Retina (tissue), 1 donor: ENCODE data around the gene HSD17B11.
"Not testable (repeated sequence)": the region's sequence is repeated elsewhere in the genome, so short reads cannot be mapped to it uniquely, and the experiment has no call there.

Experiments
- DNase-seq: peaks from one replicate; pipeline ENCODE4 v3.0.0-alpha.2; 2016

Gene HSD17B11

GRCh38 chr4:87299898-87300297 lies 91.1 kb downstream of the HSD17B11 start:
- DNase-seq, result no peak

DNA sequence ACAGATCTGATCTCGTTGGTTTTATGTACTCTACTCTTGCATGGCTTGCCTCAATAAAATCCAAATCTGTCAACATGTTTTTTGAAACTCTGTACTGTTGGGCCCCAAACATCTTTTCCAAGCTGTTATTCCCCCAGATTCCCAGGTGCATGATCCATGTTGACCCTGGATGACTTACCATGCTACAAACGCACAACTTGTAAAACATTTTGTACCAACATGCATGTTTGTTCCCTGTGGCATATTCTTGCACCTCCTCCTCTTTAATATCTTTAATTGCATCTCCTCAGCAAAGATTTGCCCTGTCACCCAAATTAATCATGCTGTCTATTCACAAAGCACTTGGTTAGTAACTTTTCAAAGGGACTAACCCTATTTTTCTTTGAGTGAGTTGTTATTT lies 92.6 kb downstream of the HSD17B11 start:
- DNase-seq, result no peak

GRCh38 chr4:87294911-87295310 lies 96.1 kb downstream of the HSD17B11 start:
- not testable (repeated sequence) for DNase-seq

DNA sequence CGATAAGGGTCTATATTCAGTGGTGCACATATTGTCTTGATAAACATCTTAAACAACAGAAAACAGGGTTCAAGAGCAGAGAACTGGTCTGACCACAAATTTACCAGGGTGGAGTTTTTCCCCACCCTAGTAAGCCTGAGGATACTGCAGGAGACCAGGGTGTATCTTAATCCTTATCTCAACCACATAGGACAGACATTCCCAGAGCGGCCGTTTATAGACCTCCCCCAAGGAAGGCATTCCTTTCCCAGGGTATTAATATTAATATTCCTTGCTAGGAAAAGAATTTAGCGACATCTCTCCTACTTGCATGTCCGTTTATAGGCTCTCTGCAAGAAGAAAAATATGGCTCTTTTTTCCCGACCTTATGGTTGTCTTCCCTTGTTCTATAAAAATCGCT lies 97.1 kb downstream of the HSD17B11 start:
- DNase-seq, result not testable (repeated sequence)

GRCh38 chr4:87286970-87287369 lies 104.0 kb downstream of the HSD17B11 start:
- DNase-seq, result no peak
